Activated T-helper 1 cell treated with anti-CD3 and anti-CD28 coated beads, Interleukin-12 subunit alpha, Interleukin-12 subunit beta, Interleukin-2, Interleukin-4 antibody, amounts not matched to agents 30 ng/mL and 10 ng/mL and 1 ng/mL, durations not matched to agents 14 hours and 24 hours and 36 hours (primary cell): ENCODE data around the gene SDSL. TPM values are rescaled to one million over a fixed set of nuclear protein-coding genes. Genes with fewer than 3 reads are reported as not detected.

Experiments
- DNase-seq: peaks from one replicate; pipeline ENCODE4 v3.0.0; 2021; ENCODE audit warnings: low spot score
- H3K27ac Mint-ChIP-seq: one replicate; pipeline ENCODE4 v1.8.0; 2021; ENCODE audit warnings: mild to moderate bottlenecking, mixed read lengths
- H3K27me3 Mint-ChIP-seq: one replicate; pipeline ENCODE4 v1.8.0; 2022; ENCODE audit warnings: mild to moderate bottlenecking, moderate library complexity, mixed read lengths; ENCODE audit not compliant: insufficient read depth
- H3K36me3 Mint-ChIP-seq: one replicate; pipeline ENCODE4 v1.8.0; 2021; ENCODE audit warnings: low read depth, mixed read lengths
- H3K4me1 Mint-ChIP-seq: one replicate; pipeline ENCODE4 v1.8.0; 2021; ENCODE audit warnings: low read depth, mixed read lengths
- H3K4me3 Mint-ChIP-seq: one replicate; pipeline ENCODE4 v1.8.0; 2021; ENCODE audit warnings: mild to moderate bottlenecking, moderate library complexity, mixed read lengths
- H3K9me3 Mint-ChIP-seq: one replicate; pipeline ENCODE4 v1.8.0; 2021; ENCODE audit warnings: mixed read lengths
- intact Hi-C: fragments of 100-400 bp; cut with micrococcal nuclease; formaldehyde crosslinking; loops from one replicate; pipeline ENCODE4 v1.15.1; 2024
- total RNA-seq: library from RNA; stranded (reverse); gene quantifications from 2 replicates; pipeline ENCODE4 v1.2.3, GENCODE V29; 2022

SDSL gene
- total RNA-seq, 1 donor from 2014 or later = 0.52 TPM

DNA sequence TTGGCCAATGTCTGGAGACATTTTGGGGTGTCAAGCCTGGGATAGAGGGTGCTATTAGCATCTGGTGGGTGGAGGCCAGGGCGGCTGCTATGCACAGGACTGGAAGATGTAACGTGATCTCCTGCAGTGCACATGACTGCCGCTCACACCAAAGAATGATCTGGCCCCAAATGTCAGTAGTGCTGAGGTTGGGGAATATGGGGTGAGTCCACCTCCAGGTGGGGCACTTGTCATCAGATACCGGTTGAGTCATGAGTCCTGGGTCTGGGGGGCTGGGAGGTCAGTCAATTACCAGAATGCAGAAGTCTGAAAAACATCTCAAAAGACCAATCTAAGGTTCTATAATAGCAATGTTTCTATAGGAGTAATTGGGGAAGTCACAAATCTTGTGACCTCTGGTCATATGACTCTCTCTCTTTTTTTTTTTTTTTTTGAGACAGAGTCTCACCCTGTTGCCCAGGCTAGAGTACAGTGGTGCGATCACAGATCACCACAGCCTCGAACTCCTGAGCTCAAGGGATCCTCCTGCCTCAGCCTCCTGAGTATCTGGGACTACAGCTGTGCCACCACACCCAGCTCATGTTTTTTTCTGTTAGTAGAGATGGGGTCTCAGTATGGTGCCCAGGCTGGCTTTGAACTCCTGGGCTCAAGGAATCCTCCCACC, 6.0 kb upstream of the SDSL start:
- peaks cover 14% of the 10 kb centered on the region for H3K27me3 Mint-ChIP-seq
- intact Hi-C loops = no loop called here
- H3K36me3 Mint-ChIP-seq = no peaks in the 10 kb centered on the region
- DNase-seq = no peak
- no peak overlapping the region for H3K27ac Mint-ChIP-seq
- H3K4me1 Mint-ChIP-seq = no peaks in the 10 kb centered on the region
- no peaks in the 10 kb centered on the region for H3K9me3 Mint-ChIP-seq
- H3K4me3 Mint-ChIP-seq = no peak overlapping the region

DNA sequence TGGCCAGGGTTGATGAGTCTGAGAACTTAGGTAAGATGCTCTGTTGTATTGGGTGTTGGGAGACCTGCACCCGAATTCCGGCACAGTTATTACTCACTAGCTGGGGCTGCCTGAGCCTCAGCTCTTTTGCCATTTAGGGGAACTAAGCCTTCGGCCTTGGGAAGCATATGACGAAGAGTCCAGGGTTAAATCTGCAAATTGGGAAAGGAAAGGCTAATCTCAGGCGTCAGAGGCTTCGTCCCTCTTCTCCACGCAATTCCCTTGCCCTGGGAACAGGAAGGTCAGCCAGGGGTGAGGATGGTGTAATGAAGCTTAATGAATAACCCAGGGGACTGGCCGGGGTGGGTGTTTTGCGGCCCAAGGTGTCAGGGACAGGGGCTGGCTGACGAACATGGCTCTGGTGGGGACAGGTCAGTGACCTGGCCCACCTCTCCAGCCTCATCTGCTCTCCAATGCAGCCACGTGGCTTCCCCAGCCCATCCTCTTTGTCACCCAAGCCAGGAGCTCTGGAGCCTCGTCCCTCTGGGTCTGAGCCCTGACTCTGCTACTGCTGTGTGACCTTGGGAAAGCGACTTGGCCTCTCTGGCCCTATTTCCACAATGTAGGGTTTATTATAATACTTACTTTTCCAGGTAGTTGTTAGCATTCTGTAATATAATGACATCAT, 3.8 kb upstream of the SDSL start:
- no peaks in the 10 kb centered on the region for H3K9me3 Mint-ChIP-seq

DNA sequence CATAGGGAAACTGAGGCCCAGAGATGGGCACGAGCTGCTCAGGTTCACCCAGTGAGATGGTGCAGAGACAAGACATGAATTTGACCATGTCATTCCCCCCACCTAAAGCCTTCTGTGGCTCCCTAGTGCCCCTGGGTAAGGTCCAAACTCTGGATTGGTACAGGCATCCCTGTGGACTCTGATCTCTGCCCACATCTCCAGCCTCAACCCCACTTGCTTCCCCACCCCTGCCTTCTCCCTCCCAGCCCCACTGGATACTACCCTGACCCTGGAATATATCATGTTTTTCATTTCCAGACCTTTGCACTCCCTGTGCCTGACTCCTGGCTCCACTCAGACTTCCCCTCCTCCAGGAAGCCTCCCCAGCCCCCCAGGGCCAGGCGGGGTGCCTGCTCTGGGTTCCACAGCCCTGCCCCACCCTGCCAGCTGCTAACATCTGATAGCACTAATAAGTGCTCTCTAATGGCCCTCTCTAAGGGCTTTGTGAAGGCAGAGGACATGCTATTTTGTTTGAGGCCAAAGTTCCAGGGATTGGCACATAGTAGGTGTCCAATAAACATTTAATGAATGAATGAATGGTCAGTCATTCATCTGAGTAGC, 1.1 kb upstream of the SDSL start:
- Mint-ChIP-seq H3K4me1 (peaks cover 11% of the 10 kb centered on the region), H3K9me3 (no peaks in the 10 kb centered on the region), H3K36me3 (no peaks in the 10 kb centered on the region), H3K27me3 (peaks cover 10% of the 10 kb centered on the region), H3K4me3 (no peak overlapping the region), H3K27ac (no peak overlapping the region)
- intact Hi-C loops = loop anchor here (10.0 kb wide), 1 partner anchor 376 kb away; no protein-coding TSS in a partner anchor
- no peak for DNase-seq

More for the DNA sequence above, 3.8 kb upstream of the SDSL start:
- Mint-ChIP-seq H3K4me3 (no peak overlapping the region), H3K27ac (no peak overlapping the region), H3K4me1 (peaks cover 11% of the 10 kb centered on the region), H3K36me3 (no peaks in the 10 kb centered on the region), H3K27me3 (peaks cover 13% of the 10 kb centered on the region)
- intact Hi-C loops = no loop called here
- no peak for DNase-seq

DNA sequence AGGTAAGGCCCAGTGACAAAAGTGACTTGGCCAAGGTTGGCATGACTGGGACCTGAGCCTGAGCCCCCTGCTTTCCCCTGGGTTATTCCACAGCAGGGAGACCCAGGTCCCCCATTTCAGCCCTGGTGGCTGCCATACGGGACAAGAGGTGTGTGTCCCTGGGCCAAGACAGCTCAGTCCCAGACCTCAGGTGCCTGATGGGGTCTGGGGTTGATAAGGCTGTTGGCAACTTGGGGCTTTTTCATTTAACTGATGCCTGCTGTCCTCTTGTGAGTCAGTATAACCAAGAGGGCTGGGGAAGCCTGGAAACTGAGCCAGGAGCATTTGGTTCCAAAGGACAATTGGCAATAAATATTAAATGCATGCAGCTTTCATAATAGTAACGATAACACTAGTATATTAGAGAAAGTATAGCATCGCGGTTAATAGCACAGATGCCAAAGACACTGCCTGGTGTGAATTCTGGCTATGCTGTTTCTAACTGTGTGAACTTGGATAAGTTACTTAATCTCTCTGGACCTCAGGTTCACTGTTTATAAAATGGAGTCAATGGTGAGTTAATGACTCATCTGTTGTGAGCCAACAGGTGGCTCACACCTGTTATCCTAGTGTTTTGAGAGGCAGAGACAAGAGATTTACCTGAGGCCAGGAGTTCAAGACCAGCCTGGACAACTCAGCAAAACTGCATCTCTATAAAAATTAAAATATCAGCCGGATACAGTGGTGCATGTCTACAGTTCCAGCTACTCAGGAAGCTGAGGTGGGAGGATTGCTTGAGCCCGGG, 898 bp downstream of the SDSL start:
- Mint-ChIP-seq H3K4me1 (peaks cover 11% of the 10 kb centered on the region), H3K36me3 (no peaks in the 10 kb centered on the region), H3K27ac (peak overlapping the region; percentile 18), H3K4me3 (peak overlapping the region; percentile 30), H3K9me3 (no peaks in the 10 kb centered on the region), H3K27me3 (peaks cover 4% of the 10 kb centered on the region)
- intact Hi-C loops = loop anchor here (1.0 to 10.0 kb wide), 3 partner anchors 64 to 378 kb away; partner anchors contain the start of genes PLBD2 and SLC8B1
- DNase-seq = no peak

DNA sequence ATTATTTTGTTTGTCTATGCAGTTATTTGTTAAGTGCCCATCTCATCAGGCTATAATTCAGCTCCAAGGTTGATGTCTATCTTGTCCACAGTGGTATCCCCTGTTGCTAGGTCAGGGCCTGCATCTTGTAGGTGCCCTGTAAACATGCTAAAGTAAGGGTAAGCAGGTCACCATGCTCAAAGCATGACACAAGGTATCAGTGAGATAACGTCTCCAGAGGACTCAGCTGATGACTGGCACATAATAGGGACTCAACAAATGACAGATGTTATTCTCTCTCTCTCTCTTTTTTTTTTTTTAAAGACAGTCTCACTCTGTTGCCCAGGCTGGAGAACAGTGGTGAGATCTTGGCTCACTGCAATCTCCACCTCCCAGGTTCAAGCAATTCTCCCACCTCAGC, 2.3 kb downstream of the SDSL start:
- Mint-ChIP-seq H3K36me3 (no peaks in the 10 kb centered on the region), H3K4me1 (peaks cover 11% of the 10 kb centered on the region), H3K9me3 (no peaks in the 10 kb centered on the region), H3K27ac (no peak overlapping the region), H3K27me3 (peaks cover 4% of the 10 kb centered on the region), H3K4me3 (no peak overlapping the region)
- intact Hi-C loops = loop anchor here (10.0 kb wide), 1 partner anchor 380 kb away; no protein-coding TSS in a partner anchor
- no peak for DNase-seq

DNA sequence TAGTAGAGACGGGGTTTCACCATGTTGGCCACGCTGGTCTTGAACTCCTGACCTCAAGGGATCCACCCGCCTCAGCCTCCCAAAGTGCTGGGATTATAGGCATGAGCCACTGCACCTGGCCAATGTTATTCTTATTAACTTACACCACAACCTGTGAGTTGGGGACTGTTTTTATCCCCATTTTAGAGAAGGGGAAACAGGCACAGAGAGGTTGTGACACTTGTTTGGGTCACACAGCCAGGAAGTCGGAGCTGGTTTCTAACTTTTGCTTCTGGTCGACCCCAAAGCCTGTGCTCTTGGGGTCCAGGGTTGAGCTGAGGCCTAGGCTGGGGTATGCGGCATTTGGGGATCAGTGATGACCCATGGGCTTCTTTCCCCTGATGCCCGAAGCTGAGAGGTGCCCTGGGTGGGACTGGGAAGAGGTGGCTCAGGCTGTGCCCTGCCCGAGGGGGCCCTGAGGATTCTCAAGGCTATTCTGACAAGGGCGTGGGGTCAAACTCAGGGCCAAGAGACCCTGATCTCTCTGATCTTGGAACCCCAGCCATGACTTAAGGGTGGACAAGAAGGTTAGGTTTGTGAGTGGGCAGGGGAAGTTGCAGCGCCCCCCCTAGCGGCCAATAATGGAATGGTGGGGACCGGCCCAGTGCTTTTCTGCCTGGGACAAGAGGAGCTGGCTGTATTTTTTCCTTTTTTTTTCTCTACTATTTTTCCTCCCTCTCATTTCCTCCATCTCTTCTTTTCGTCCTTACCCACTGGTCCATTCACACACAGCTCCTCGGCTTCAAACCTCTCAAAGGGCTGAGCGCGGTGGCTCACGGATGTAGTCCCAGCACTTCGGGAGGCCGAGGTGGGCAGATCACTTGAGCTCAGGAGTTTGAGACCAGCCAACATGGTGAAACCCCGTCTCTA, 3.0 kb downstream of the SDSL start:
- Mint-ChIP-seq H3K36me3 (no peaks in the 10 kb centered on the region), H3K9me3 (no peaks in the 10 kb centered on the region), H3K27ac (no peak overlapping the region), H3K27me3 (peaks cover 1% of the 10 kb centered on the region), H3K4me3 (no peak overlapping the region), H3K4me1 (peaks cover 11% of the 10 kb centered on the region)
- intact Hi-C loops = loop anchor here (1.0 to 10.0 kb wide), 3 partner anchors 113 to 380 kb away; no protein-coding TSS in a partner anchor
- DNase-seq = peak; percentile 25

DNA sequence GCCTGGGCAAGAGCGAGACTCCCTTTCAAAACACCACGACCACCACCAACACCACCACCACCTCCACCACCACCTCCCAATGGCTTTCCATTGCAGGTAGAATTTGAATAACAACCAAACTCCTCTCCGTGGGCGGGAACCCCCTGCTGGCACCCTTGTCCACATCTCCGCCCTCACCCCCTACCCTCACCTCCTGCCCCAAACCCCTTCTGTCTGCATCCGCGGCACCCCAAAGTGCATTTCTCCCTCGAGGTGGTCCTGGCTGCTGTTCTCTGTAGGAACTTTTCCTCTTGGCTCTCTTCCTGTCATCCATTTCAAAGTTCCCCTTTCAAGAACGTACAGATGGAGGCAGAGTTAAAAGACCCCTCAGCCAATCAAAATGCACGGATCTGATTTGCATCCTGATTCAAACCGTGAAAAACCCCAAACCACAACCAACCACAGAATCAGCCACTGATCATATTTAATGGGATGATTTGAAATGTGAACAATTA, 3.8 kb downstream of the SDSL start:
- DNase-seq = no peak
- peaks cover 11% of the 10 kb centered on the region for H3K4me1 Mint-ChIP-seq
- no peak overlapping the region for H3K27ac Mint-ChIP-seq
- H3K4me3 Mint-ChIP-seq = no peak overlapping the region
- no peaks in the 10 kb centered on the region for H3K36me3 Mint-ChIP-seq
- intact Hi-C loops = loop anchor here (1.0 to 10.0 kb wide), 3 partner anchors 114 to 381 kb away; no protein-coding TSS in a partner anchor
- H3K9me3 Mint-ChIP-seq = no peaks in the 10 kb centered on the region
- peaks cover 1% of the 10 kb centered on the region for H3K27me3 Mint-ChIP-seq

DNA sequence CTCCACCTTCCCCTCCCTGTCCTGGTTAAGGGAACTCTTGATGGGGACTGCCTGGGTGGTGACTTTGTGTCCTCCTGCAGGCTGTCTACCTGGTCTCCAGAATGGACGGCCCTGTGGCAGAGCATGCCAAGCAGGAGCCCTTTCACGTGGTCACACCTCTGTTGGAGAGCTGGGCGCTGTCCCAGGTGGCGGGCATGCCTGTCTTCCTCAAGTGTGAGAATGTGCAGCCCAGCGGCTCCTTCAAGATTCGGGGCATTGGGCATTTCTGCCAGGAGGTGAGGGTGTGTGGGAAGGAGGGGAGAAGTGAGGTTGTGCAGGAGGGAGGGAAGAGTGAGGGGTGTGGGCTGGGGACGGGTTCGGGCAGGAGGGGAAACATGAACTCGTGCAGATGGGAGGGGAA, 5.7 kb downstream of the SDSL start:
- no peaks in the 10 kb centered on the region for H3K9me3 Mint-ChIP-seq

DNA sequence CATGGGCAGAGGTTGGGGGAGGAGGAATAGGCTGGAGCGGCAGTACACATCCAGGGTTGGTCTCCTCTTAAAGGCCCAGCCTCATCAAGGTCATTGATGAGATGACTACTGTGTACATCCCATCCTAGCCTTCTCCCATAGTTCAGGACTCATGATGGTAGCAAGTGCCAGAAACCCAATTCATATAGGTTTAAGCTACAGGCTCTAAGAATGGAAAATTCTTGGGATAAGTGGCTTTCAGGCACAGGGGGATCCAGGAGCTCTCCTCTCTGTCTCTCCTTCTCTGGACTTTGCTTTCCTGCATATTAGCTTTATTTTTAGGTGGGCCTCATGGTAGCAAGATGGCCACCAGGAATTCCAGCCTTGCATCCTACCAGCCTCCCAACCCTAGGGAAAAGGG, 6.3 kb downstream of the SDSL start:
- Mint-ChIP-seq H3K27ac (no peak overlapping the region), H3K4me1 (no peaks in the 10 kb centered on the region), H3K9me3 (no peaks in the 10 kb centered on the region), H3K36me3 (no peaks in the 10 kb centered on the region), H3K4me3 (no peak overlapping the region), H3K27me3 (peaks cover 1% of the 10 kb centered on the region)
- DNase-seq = no peak
- intact Hi-C loops = loop anchor here (10.0 kb wide), 1 partner anchor 384 kb away; no protein-coding TSS in a partner anchor

More for the DNA sequence above, 5.7 kb downstream of the SDSL start:
- DNase-seq = no peak
- Mint-ChIP-seq H3K27ac (no peak overlapping the region), H3K4me3 (no peak overlapping the region), H3K36me3 (no peaks in the 10 kb centered on the region), H3K4me1 (no peaks in the 10 kb centered on the region), H3K27me3 (peaks cover 1% of the 10 kb centered on the region)
- intact Hi-C loops = loop anchor here (10.0 kb wide), 1 partner anchor 383 kb away; no protein-coding TSS in a partner anchor

DNA sequence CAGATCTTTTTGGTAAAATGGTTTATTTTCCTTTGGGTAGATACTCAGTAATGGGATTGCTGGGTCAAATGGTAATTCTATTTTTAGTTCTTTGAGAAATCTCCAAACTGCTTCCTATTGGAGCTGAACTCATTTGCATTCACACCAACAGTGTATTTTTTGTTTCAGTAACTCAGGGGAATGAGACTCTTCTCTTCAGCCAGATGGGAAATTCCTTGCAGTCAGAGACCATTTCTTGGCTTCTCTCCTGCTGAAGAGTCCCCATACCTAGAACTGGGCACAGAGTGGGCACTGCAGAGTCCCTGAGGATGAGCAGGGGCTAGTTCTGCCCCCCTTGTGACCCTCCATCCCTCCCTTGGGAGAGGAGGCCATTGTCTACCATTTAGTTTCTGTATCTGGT, 10.8 kb downstream of the SDSL start:
- Mint-ChIP-seq H3K4me1 (no peaks in the 10 kb centered on the region), H3K9me3 (no peaks in the 10 kb centered on the region), H3K36me3 (no peaks in the 10 kb centered on the region), H3K4me3 (no peak overlapping the region), H3K27ac (no peak overlapping the region), H3K27me3 (no peaks in the 10 kb centered on the region)
- no peak for DNase-seq
- intact Hi-C loops = no loop called here

DNA sequence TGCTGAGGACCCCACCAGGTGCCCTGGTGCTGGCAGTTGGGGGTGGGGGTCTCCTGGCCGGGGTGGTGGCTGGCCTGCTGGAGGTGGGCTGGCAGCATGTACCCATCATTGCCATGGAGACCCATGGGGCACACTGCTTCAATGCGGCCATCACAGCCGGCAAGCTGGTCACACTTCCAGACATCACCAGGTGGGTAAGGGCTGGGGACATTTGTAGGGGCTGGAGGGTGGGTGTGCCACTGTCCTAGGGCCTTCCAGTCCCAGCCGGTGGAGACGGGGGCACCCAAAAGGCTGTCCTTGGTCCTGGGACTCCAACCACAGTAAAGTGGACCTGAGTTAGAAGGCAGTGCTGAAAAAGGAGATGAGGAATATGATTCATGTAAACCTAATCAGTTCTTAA, 13.2 kb downstream of the SDSL start:
- H3K27ac Mint-ChIP-seq = no peak overlapping the region
- no peaks in the 10 kb centered on the region for H3K36me3 Mint-ChIP-seq
- intact Hi-C loops = no loop called here
- no peak for DNase-seq
- no peak overlapping the region for H3K4me3 Mint-ChIP-seq
- H3K4me1 Mint-ChIP-seq = no peaks in the 10 kb centered on the region
- H3K27me3 Mint-ChIP-seq = no peaks in the 10 kb centered on the region
- no peaks in the 10 kb centered on the region for H3K9me3 Mint-ChIP-seq

DNA sequence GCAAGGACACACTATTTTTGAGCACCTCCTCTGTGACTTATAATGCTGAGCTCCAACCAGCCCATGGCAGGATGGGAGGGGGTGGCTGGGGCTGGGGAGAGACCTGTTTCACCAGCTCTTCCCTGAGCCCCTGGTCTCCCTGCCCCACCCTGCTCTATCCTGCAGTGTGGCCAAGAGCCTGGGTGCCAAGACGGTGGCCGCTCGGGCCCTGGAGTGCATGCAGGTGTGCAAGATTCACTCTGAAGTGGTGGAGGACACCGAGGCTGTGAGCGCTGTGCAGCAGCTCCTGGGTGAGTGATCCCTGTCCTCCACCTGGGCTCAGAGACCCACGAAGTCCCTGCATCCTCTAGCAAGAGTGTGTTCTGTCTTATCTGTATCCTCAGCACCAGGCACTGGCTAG, 14.4 kb downstream of the SDSL start:
- Mint-ChIP-seq H3K27me3 (no peaks in the 10 kb centered on the region), H3K36me3 (no peaks in the 10 kb centered on the region), H3K27ac (no peak overlapping the region), H3K4me1 (no peaks in the 10 kb centered on the region), H3K4me3 (no peak overlapping the region), H3K9me3 (no peaks in the 10 kb centered on the region)
- intact Hi-C loops = no loop called here
- no peak for DNase-seq
